Measurements from ENCODE around the gene SLC30A9.

The SLC30A9 gene

GRCh38 chr4:41990365-41991111 lies at the start of gene SLC30A9:
SLC30A9 (plus strand) TSS chr4:41990530; CDS start chr4:41990652, 122 bp downstream.
- DNase-seq: peak; percentile 81

GRCh38 chr4:41940834-41941233 lies 49.5 kb upstream of the SLC30A9 start:
- DNase-seq: no peak

- no peak for DNase-seq
Observed at GRCh38 chr4:41943506-41943905, 46.8 kb upstream of the SLC30A9 start.

- DNase-seq: no peak
Observed at GRCh38 chr4:41944089-41944488, 46.2 kb upstream of the SLC30A9 start.

- DNase-seq: no peak
Observed at GRCh38 chr4:41949531-41949930, 40.8 kb upstream of the SLC30A9 start.

GRCh38 chr4:41957634-41958033 lies 32.7 kb upstream of the SLC30A9 start:
- DNase-seq: peak; percentile 0

- DNase-seq: no peak
Observed at GRCh38 chr4:41963105-41963504, 27.2 kb upstream of the SLC30A9 start.

- no peak for DNase-seq
Observed at GRCh38 chr4:41964401-41964800, 25.9 kb upstream of the SLC30A9 start.

- no peak for DNase-seq
Observed at GRCh38 chr4:41967392-41967791, 22.9 kb upstream of the SLC30A9 start.

GRCh38 chr4:41969671-41970070 lies 20.7 kb upstream of the SLC30A9 start:
- no peak for DNase-seq

GRCh38 chr4:41975341-41975740 lies 15.0 kb upstream of the SLC30A9 start:
- DNase-seq: no peak

- no peak for DNase-seq
Observed at GRCh38 chr4:41976775-41977516, 13.4 kb upstream of the SLC30A9 start.

GRCh38 chr4:41977709-41978108 lies 12.6 kb upstream of the SLC30A9 start:
- no peak for DNase-seq

GRCh38 chr4:41981456-41981855 lies 8.9 kb upstream of the SLC30A9 start, which contains the start of gene DCAF4L1:
DCAF4L1 (plus strand) TSS chr4:41981756; CDS start chr4:41981793, 37 bp downstream.
- DNase-seq: no peak

- no peak for DNase-seq
Observed at GRCh38 chr4:41982716-41983115, 7.6 kb upstream of the SLC30A9 start.

- DNase-seq: no peak
Observed at GRCh38 chr4:41985151-41985550, 5.2 kb upstream of the SLC30A9 start.

GRCh38 chr4:41989994-41990364 lies 351 bp upstream of the SLC30A9 start:
- DNase-seq: no peak

- no peak for DNase-seq
Observed at GRCh38 chr4:41991916-41992767, 1.8 kb downstream of the SLC30A9 start.

- no peak for DNase-seq
Observed at GRCh38 chr4:41992967-41993857, 2.9 kb downstream of the SLC30A9 start.

- DNase-seq: no peak
Observed at GRCh38 chr4:41994461-41994985, 4.2 kb downstream of the SLC30A9 start.

- no peak for DNase-seq
Observed at GRCh38 chr4:41998019-41998418, 7.7 kb downstream of the SLC30A9 start.

- DNase-seq: no peak
Observed at GRCh38 chr4:41999321-41999720, 9.0 kb downstream of the SLC30A9 start.
